DMS153 (cell line): ENCODE measurements around the gene LTBP1.

ENCODE experiments used
- DNase-seq: peaks from one replicate; lab custom pipeline; 2025; lab: John Stamatoyannopoulos, UW

The LTBP1 gene

DNA sequence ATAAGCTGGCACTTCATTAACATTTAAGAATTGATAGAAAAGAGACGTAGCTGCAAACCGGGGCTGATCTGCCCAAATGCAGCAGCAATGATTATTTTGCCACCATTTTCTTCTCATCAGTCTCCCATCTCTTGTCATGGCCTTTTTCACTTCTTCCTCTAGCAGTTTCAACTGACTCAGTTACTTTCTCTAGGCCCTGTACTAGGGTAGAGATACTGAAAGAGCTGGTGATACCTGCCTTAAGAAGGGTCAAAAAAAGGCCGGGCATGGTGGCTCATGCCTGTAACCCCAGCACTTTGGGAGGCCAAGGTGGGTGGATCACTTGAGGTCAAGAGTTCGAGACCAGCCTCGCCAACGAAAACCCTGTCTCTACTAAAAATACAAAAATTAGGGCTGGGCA lies 127.4 kb downstream of the LTBP1 start:
- no peak for DNase-seq

GRCh38 chr2:33077311-33077710 lies 130.6 kb downstream of the LTBP1 start:
- no peak for DNase-seq

DNA sequence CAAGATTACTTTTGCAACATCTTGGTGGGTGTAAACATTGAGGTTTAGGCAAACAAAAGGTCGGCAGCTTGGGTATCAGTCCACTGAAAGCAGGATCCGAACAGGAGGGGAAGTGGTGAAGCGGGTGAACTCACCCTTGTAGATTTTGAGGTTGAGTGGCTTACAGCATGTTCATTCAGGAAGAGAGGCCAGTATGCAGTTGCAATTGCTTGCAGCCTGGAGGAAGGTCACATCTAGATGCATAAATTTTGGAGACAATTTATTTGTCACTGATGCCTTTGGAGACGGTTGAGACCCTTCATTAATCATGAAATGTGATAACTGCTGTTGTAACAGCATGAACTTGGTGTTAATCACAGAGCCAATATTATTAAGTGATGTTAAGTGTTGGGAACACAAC lies 131.1 kb downstream of the LTBP1 start:
- no peak for DNase-seq

- DNase-seq = no peak
Observed at GRCh38 chr2:33081691-33082090, 134.9 kb downstream of the LTBP1 start.

DNA sequence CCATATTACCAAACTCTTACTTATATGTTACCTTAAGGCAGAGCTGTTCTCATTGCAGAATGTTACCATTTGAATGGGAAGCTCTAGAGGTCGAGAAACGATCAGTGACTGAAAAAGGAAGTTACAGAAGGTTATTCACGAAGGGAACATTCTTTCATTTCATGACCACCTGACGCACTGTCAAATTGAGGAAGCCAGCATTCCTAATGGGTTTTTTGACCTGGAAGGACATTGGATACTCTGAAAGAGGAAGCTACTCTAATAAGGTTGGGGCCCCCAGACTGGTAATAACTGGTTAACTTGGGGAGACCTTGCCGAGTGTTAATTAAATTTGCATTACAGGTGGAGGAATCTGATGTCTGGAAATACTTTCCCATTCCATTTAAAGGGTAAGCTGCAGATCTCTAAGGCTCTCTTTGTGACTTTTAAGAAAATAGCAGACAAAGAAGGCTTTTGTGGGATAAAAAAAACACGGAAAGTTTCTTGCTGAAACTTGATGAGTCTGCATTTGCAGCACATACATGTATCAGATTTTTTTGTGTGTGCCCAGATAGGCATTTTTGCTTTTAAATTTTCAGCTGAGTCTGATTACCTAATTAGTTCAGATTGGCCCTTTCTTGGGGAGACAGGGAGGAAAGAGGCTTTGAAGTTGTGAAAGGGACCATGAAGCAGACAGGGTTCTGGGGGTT lies 137.1 kb downstream of the LTBP1 start:
- no peak for DNase-seq

- no peak for DNase-seq
Observed at GRCh38 chr2:33084433-33084832, 137.7 kb downstream of the LTBP1 start.

DNA sequence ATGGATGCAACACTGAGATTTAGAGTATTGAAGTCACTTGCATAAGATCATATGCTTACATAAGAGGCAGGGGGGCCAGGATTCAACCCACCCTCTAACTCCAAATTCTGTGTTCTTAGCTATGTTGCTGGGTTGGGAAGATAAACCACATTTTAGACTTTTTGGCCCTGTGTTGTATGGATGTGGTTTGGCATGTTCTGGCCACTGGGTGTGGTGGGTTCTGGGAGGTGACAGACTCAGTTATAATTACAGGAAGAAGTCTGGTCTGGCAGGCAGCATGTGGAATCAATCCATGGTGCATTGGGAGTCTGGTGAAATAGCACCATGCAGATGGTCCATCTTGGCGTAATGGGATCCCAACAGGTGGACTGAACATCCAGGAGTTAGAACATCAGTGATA lies 138.9 kb downstream of the LTBP1 start:
- no peak for DNase-seq

- DNase-seq = no peak
Observed at GRCh38 chr2:33086400-33087015, 139.8 kb downstream of the LTBP1 start.

- no peak for DNase-seq
Observed at GRCh38 chr2:33090553-33091134, 143.9 kb downstream of the LTBP1 start.

GRCh38 chr2:33091541-33092123 lies 144.9 kb downstream of the LTBP1 start:
- no peak for DNase-seq

GRCh38 chr2:33093283-33093993 lies 146.7 kb downstream of the LTBP1 start:
- DNase-seq = no peak

DNA sequence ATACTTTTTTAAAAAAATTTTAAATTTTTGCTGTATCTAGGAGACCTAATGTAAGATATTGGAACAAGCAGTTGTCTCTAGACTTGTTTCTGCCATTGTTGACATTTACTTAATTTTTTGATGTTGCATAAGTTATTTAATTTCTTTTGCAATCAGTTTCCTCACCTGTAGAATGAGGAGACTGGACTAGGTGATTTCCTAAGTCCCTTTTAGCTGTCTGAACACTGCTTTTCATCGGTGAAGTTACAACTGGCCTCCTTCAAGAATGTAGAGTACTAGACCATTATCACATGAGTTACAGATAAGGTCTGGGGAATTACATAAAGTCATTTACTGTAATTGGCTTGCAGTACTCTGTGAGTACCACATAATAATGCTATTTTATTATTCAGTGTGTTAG lies 147.6 kb downstream of the LTBP1 start:
- DNase-seq = no peak

DNA sequence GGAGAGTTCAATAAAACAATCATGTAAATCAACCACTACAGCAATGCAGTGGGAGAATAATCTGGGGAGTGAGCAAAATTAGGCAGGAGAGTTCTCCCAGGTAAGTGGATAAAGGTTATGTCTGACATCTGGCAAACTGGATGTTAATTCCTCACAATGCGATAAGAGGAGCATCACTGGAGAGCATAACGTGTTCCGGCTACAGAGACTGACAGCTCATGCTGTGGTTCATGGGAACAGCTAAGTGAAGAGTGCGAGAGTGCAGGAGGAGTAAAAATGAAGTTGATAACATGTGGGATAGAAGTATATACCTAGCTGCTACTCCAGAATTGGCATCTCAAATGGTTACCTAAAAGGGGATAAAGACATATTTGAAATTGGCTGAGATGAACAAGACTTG lies 153.2 kb downstream of the LTBP1 start:
- DNase-seq = no peak

DNA sequence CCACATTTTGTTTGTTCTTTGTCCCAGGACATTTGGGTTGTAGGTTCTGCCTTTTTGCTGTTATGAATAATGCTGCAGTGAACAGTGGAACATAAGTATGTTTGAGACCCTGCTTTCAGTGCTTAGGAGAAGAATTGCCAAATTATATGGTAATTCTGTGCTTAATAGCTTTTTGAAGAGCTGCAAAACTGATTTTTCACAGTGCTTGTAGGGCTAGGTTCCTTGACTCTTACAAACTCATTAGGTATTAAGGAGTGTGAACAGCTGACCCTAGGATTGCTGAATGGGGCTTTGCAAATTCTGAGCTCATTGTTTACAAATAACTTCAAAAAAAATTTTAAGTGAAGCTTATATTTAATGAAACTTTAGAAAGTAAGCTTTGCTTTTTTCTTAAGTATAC lies 154.2 kb downstream of the LTBP1 start:
- DNase-seq = no peak

DNA sequence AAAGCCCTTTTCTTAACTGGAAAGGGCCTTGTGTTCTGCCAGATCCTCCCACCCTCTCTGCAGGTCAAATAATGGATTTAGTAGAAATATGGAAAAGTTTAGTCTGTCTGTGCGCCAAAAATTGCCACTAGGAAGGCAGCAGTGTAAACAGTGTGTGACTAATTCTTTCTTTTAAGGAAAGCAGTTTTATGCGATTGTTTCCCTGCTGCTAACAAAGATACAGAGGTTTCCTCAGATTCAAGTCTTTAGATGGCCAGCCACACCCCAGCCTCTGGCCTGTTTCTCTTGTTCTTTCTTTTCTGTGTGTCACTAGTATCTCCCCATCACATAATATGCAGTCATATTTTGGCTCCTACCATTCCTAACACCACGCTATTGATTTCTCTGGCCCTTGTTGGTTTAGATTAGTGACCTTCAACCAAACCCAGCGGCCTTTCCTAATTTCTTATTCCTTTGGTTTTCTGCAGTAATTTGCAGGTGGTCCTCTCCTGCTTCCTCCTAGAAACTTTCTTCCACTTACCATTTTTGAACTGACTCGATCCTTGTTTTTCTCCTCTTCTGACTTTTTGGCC lies 157.4 kb downstream of the LTBP1 start:
- DNase-seq = no peak

DNA sequence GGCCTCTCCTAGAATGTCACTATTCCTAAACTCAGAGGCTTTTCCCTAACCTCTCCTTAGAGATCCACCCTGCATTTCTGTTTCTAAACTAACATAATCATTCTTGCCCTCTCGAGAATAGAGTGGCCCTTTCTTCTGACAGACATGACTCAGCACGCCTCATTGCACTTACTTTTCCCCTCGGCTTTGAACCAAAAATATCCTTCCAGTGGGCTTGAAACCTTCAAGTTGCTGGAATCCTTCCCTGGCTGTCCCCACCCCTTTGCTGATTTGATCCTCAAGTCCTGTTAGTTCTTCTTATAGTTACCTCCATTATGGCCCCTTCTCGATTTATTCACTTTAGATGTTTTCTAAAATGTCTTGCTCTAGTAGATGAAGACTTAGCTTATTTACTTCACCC lies 158.0 kb downstream of the LTBP1 start:
- no peak for DNase-seq

DNA sequence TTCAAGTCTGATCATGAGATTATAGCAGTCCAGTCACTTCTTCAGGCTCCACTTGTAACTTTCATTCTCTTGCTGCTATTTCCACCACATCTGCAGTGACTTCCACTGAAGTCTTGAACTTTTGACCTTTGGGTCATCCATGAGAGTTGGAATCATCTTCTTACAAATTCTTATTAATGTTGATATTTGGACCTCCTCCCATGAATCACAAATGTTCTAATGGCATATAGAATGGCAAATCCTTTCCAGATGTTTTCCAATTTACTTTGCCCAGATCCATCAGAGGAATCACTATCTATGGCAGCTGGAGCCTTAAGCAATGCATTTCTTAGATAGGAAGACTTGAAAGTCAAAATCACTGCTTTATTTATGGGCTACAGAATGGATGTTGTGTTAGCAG lies 159.4 kb downstream of the LTBP1 start:
- no peak for DNase-seq

- no peak for DNase-seq
Observed at GRCh38 chr2:33107690-33108482, 161.1 kb downstream of the LTBP1 start.

GRCh38 chr2:33108483-33109443 lies 162.0 kb downstream of the LTBP1 start:
- DNase-seq = no peak

DNA sequence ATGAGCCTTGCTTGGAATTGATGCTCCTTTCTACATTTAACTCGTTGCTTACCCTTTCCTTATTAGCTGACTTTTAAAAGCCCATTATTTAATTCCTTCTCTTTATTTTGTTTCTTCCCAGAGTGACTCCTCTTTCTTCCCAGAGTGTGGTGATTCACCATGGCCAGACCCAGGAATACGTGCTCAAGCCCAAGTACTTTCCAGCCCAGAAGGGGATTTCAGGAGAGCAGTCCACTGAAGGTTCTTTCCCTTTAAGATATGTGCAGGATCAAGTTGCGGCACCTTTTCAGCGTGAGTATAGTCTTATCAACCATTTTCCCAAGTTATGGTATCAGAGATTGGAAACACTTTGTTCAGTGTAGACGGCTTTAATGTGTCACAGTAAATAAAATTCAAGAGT lies 163.7 kb downstream of the LTBP1 start:
- DNase-seq = no peak
